HG03575 (cell line): ENCODE measurements around the gene MRPS24.
"Not testable (repeated sequence)": the region's sequence is repeated elsewhere in the genome, so short reads cannot be mapped to it uniquely, and the experiment has no call there.

Experiments used
- ATAC-seq: cut with Tn5 transposase; IDR thresholded peaks from one replicate; pipeline ENCODE4 v1.9.1; 2021; ENCODE audit not compliant: unreplicated experiment, insufficient number of reproducible peaks, low FRiP score; ENCODE audit errors: extremely low read depth

MRPS24 gene

GRCh38 chr7:43847496-43847895 is 21.8 kb downstream of the MRPS24 start:
- ATAC-seq = no peak

GRCh38 chr7:43844662-43845061 is 24.7 kb downstream of the MRPS24 start:
- no peak for ATAC-seq

GRCh38 chr7:43844257-43844656 is 25.1 kb downstream of the MRPS24 start:
- ATAC-seq = no peak

- ATAC-seq = no peak
These were observed 26.0 kb downstream of the MRPS24 start for GRCh38 chr7:43843296-43843695.

- no peak for ATAC-seq
These were observed 31.1 kb downstream of the MRPS24 start for GRCh38 chr7:43838201-43838658.

GRCh38 chr7:43834463-43835251 is 34.7 kb downstream of the MRPS24 start:
- no peak for ATAC-seq

- not testable (repeated sequence) for ATAC-seq
These were observed 38.4 kb downstream of the MRPS24 start for GRCh38 chr7:43830917-43831316.

GRCh38 chr7:43825391-43825808 is 43.9 kb downstream of the MRPS24 start:
- ATAC-seq = no peak

GRCh38 chr7:43824963-43825362 is 44.4 kb downstream of the MRPS24 start:
- ATAC-seq = no peak

GRCh38 chr7:43824513-43824912 is 44.8 kb downstream of the MRPS24 start:
- ATAC-seq = not testable (repeated sequence)

- no peak for ATAC-seq
These were observed 45.4 kb downstream of the MRPS24 start for GRCh38 chr7:43823941-43824340.

- ATAC-seq = not testable (repeated sequence)
These were observed 45.9 kb downstream of the MRPS24 start for GRCh38 chr7:43823425-43823824.
